ENCODE data around the gene CEP72.

DNA sequence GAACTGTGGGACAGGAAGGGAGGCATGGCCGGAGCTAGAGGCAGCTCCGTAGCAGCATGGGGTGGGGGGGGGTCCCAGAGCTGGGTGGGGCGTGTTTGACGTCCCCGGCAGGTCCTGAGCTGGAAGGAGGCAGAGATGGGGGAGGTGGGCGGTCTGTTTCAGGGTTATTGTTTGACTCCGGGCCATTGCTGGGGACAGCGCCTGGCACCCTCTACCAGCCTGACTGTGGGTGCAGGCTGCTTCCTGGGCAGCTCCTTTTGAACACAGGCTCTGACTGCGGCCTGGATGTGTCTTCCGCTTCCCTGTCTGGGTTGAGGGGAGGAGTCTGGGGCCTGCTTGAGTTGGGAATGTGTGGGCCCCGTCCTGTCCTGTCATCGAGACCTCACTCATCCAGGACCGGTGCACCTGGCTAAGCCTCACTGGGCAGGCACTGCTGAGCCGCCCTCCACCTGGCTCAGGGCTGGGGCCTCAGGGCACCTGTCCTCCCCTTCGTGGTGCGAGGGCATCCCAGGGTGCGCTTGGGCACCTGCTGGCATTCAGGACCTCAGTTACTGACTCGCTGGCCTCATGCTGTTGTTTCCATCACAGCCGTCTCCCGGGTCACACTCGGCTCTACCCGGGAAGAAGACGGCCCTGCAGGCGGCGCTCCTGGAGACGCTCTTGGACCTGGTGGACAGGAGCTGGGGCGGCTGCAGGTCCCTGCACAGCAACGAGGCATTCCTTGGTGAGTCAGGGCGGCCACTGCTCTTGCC, 26.5 kb downstream of the CEP72 start:
- TF ChIP-seq POLR2A (IDR thresholded peaks at IDR 0.05): no peak
- no peak for TF ChIP-seq CTCF (IDR thresholded peaks at IDR 0.05)
- no peak for TF ChIP-seq EP300 (IDR thresholded peaks at IDR 0.05)
